Measurements from ENCODE around the gene IFIT3. TPM values are rescaled to one million over a fixed set of nuclear protein-coding genes. Genes with fewer than 3 reads are reported as not detected.
"Not testable (repeated sequence)": the region's sequence is repeated elsewhere in the genome, so short reads cannot be mapped to it uniquely, and the experiment has no call there.

The IFIT3 gene
- total and polyA plus RNA-seq, 4 donors = 4.9 to 26.1 (median 13.0) TPM

DNA sequence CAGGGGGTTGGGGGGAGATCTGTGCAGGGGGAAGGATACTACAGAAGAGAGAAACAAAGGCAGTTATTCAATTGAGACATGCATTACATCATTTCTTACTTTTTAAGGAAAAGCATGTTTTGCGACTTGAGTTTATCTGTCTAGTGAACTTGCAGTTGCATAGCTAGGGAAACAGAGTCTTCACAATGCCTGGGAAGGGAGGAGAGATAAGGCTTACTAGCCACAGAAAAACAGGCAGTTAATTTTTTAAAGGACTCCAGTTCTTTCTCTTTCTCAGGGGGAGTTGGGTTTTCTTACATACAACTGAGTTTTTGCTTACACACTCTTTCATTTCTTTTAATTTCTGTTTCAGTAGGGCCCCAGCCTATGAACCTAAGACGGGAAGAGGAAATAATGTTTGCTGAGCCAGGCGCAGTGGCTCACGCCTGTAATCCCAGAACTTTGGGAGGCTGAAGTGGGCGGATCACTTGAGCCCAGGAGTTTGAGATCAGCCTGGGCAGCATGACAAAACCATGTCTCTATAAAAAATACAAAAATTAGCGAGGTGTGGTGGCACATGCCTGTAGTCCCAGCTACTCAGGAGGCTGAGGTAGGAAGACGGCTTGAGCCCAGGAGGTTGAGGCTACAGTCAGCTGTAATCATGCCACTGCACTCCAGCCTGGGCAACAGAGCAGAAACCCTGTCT is 23.0 kb downstream of the IFIT3 start:
- not testable (repeated sequence) for H3K9me3 ChIP-seq (ENCODE audit: control insufficient read depth, insufficient read depth, low read length); DNase-seq (ENCODE audit: low read depth in 4 of 6, low spot score in 6 of 6); H3K4me3 ChIP-seq (ENCODE audit: low read depth, low read length); H3K27me3 ChIP-seq (ENCODE audit: control insufficient read depth, insufficient read depth, low read length); H3K36me3 ChIP-seq (ENCODE audit: control insufficient read depth, insufficient read depth, low read length)
- Histone ChIP-seq H3K27ac (ENCODE audit: low read depth, low read length) (peak overlapping the region; percentile 82), H3K4me1 (ENCODE audit: control insufficient read depth, insufficient read depth, low read length) (peaks cover 18% of the 10 kb centered on the region)
- 66% methylated on average over 5 of the region's 7 CpGs for WGBS (ENCODE audit: insufficient coverage)

DNA sequence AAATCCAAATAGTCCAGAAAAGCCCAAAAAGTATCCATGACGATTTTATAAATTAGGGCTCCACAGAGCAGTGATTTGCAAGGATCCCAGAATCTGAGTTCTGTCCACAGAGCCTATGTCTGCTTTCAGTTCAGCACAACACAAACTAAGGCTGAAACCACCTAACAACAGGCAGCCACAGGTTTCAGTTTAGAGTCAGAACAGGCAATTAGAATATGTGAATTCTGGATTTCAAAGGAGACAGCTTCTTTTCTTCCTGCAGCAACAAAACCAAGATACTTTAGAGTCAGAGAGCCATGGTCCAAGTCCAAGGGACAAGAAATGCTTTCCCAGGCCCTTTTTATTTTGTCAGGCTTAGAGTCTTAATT is 23.6 kb downstream of the IFIT3 start:
- no peak overlapping the region for H3K4me3 ChIP-seq (ENCODE audit: low read depth, low read length)
- DNase-seq (ENCODE audit: low read depth in 4 of 6, low spot score in 6 of 6) = peak in 1 of 6 donors; percentile 40
- peaks cover 18% of the 10 kb centered on the region for H3K4me1 ChIP-seq (ENCODE audit: control insufficient read depth, insufficient read depth, low read length)
- no peaks in the 10 kb centered on the region for H3K27me3 ChIP-seq (ENCODE audit: control insufficient read depth, insufficient read depth, low read length)
- 80% methylated on average over 1 of the region's 1 CpG for WGBS (ENCODE audit: insufficient coverage)
- H3K27ac ChIP-seq (ENCODE audit: low read depth, low read length) = peak overlapping the region; percentile 82
- no peaks in the 10 kb centered on the region for H3K36me3 ChIP-seq (ENCODE audit: control insufficient read depth, insufficient read depth, low read length)
- no peaks in the 10 kb centered on the region for H3K9me3 ChIP-seq (ENCODE audit: control insufficient read depth, insufficient read depth, low read length)

DNA sequence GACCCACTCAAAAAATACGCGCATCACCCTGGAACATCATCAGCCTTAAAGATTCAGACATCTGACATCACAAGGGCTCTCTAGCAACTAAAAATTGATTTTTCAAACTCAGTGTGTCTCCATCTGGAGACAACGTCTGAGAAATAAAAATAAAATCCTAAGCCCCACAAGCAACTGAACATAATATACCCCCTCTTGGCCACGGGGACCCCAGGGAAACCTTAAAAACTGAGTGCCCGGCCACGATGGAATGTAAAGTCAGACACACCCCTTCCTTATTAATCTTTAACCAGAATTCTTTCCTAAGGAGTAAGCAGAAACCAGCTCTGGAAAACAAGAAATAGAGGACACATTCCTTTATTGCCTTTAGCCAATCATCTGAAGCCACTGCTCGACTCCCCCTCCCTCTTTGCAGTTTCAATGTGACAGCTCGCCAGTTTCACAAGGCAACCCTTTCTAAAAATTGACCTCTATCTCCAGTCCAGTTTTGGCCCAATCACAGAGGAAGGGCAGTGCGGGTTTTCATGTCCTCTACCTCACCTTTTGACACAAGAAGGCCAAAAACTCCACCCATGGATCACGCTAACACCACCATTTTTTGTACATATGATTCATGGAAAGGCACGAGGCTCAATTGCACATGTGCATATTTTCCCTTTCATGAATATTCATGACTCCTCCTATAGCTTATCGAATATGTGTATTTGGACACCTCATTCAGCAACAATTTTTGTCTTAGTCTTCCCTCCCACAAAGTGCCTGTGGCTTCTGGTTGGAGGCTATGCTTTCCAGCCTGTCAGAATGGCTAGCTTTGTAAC is 24.2 kb downstream of the IFIT3 start:
- DNase-seq (ENCODE audit: low read depth in 4 of 6, low spot score in 6 of 6) = peak in 2 of 6 donors; percentile 51 to 59
- Histone ChIP-seq H3K4me1 (ENCODE audit: control insufficient read depth, insufficient read depth, low read length) (peaks cover 18% of the 10 kb centered on the region), H3K27ac (ENCODE audit: low read depth, low read length) (peak overlapping the region; percentile 82), H3K36me3 (ENCODE audit: control insufficient read depth, insufficient read depth, low read length) (no peaks in the 10 kb centered on the region), H3K9me3 (ENCODE audit: control insufficient read depth, insufficient read depth, low read length) (no peaks in the 10 kb centered on the region), H3K27me3 (ENCODE audit: control insufficient read depth, insufficient read depth, low read length) (no peaks in the 10 kb centered on the region), H3K4me3 (ENCODE audit: low read depth, low read length) (no peak overlapping the region)
- WGBS (ENCODE audit: insufficient coverage) = 47% methylated on average over 12 of the region's 12 CpGs

DNA sequence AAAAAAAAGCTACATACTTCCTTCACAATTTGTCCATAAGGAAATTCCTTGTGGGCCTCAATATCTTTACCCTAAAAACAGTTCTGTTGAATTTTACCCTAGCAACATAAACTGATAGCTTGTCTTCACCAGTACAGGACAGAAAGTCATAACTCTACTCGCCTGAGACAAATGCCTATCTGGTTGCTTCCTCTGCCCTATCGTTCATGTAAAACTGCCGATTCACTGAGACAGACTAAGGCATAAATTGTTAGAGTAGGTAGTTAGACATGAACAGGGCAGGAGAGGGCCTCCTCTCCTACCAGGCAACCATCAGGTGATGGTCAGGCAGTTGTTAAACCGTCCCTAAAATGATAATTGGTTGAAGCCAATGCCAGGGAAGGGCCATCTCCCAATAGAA is 25.0 kb downstream of the IFIT3 start:
- Histone ChIP-seq H3K4me3 (ENCODE audit: low read depth, low read length) (no peak overlapping the region), H3K36me3 (ENCODE audit: control insufficient read depth, insufficient read depth, low read length) (no peaks in the 10 kb centered on the region), H3K4me1 (ENCODE audit: control insufficient read depth, insufficient read depth, low read length) (peaks cover 16% of the 10 kb centered on the region), H3K27ac (ENCODE audit: low read depth, low read length) (peak overlapping the region; percentile 82), H3K27me3 (ENCODE audit: control insufficient read depth, insufficient read depth, low read length) (no peaks in the 10 kb centered on the region), H3K9me3 (ENCODE audit: control insufficient read depth, insufficient read depth, low read length) (no peaks in the 10 kb centered on the region)
- no peak for DNase-seq (ENCODE audit: low read depth in 4 of 6, low spot score in 6 of 6)
- no CpG with 5 or more reads among the region's 4 CpGs for WGBS (ENCODE audit: insufficient coverage)

DNA sequence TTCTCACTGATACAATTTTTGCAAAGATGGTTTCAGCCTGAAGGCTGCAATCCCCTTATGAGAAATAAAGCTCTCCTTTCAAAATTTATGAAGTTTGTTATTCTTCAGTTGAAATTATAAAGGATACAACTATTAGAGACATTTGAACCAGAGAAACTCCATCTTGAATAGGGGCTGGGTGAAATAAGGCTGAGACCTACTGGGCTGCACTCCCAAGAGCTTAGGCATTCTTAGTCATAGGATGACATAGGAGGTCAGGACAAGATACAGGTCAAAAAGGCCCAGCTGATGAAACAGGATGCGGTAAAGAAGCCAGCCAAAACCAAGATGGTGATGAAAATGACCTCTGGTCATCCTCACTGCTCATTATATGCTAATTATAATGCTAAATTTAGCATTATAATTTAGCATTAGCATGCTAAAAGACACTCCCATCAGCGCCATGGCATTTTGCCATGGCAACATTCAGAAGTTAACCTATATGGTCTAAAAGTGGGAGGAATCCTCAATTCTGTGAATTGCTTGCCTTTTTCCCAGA is 27.7 kb downstream of the IFIT3 start:
- Histone ChIP-seq H3K4me1 (ENCODE audit: control insufficient read depth, insufficient read depth, low read length) (peaks cover 7% of the 10 kb centered on the region), H3K4me3 (ENCODE audit: low read depth, low read length) (no peak overlapping the region), H3K9me3 (ENCODE audit: control insufficient read depth, insufficient read depth, low read length) (no peaks in the 10 kb centered on the region), H3K27me3 (ENCODE audit: control insufficient read depth, insufficient read depth, low read length) (no peaks in the 10 kb centered on the region), H3K27ac (ENCODE audit: low read depth, low read length) (no peak overlapping the region), H3K36me3 (ENCODE audit: control insufficient read depth, insufficient read depth, low read length) (no peaks in the 10 kb centered on the region)
- no CpG with 5 or more reads among the region's 2 CpGs for WGBS (ENCODE audit: insufficient coverage)
- DNase-seq (ENCODE audit: low read depth in 4 of 6, low spot score in 6 of 6) = no peak

DNA sequence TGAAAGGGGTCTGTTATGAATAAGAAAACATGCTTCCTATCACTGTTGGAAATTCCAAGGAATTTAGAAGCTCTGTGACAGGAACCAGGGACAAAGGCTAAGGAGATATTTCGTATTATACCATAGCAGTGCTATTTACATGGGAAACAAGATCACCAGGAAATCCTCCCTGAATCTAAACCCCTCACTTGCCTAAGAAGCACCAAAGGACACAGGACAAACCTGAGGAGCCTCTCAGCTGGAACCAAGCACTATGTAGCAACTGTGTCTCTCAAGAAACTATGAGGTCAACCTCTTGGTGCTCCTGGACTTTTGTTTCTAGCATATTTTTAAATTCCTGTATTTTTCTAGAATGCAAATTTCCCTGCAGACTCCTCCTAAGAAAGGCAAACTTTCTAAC is 29.3 kb downstream of the IFIT3 start:
- no peak for DNase-seq (ENCODE audit: low read depth in 4 of 6, low spot score in 6 of 6)
- H3K36me3 ChIP-seq (ENCODE audit: control insufficient read depth, insufficient read depth, low read length) = no peaks in the 10 kb centered on the region
- no peak overlapping the region for H3K27ac ChIP-seq (ENCODE audit: low read depth, low read length)
- no peak overlapping the region for H3K4me3 ChIP-seq (ENCODE audit: low read depth, low read length)
- H3K4me1 ChIP-seq (ENCODE audit: control insufficient read depth, insufficient read depth, low read length) = no peaks in the 10 kb centered on the region
- H3K27me3 ChIP-seq (ENCODE audit: control insufficient read depth, insufficient read depth, low read length) = no peaks in the 10 kb centered on the region
- no CpG with 5 or more reads among the region's 1 CpG for WGBS (ENCODE audit: insufficient coverage)
- no peaks in the 10 kb centered on the region for H3K9me3 ChIP-seq (ENCODE audit: control insufficient read depth, insufficient read depth, low read length)

DNA sequence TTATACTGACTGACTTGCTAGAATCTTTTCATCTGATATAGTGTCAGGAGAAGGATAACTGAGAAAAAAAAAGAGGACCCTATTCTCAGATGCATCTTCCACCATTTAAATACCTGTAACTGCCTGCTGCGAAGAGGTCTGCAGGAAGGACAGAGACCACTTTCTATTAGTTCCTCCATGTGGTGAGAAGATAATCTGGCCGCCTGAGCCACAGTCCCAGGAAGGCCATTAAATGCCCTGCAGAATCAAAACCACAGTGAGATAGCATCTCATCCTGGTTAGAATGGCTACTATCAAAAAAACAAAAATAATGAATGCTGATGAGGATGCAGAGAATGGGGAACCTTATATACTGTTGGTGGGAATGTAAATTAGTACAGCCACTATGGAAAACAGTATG is 30.2 kb downstream of the IFIT3 start:
- Histone ChIP-seq H3K27ac (ENCODE audit: low read depth, low read length) (no peak overlapping the region), H3K4me3 (ENCODE audit: low read depth, low read length) (no peak overlapping the region), H3K4me1 (ENCODE audit: control insufficient read depth, insufficient read depth, low read length) (no peaks in the 10 kb centered on the region), H3K9me3 (ENCODE audit: control insufficient read depth, insufficient read depth, low read length) (no peaks in the 10 kb centered on the region), H3K27me3 (ENCODE audit: control insufficient read depth, insufficient read depth, low read length) (no peaks in the 10 kb centered on the region), H3K36me3 (ENCODE audit: control insufficient read depth, insufficient read depth, low read length) (no peaks in the 10 kb centered on the region)
- WGBS (ENCODE audit: insufficient coverage) = no CpG with 5 or more reads among the region's 2 CpGs
- DNase-seq (ENCODE audit: low read depth in 4 of 6, low spot score in 6 of 6) = no peak

DNA sequence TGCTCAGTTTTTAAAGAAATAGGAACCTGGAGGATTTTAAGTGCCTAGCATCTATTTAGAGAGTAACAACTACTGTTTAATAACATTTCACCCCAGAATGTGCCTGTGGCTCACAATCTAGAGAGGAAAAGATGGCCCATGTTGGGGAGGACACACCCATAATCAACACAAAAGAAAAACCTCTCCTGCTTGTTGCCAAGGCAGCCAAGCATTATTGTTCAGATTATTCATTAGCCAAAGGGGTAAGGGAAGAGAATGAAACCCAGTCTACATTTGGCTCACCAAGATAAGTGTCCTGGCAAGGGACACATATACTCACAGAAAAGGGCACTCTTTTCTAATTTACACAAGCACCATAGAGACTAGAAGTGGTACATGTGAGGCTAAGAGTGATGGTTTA is 32.4 kb downstream of the IFIT3 start:
- Histone ChIP-seq H3K36me3 (ENCODE audit: control insufficient read depth, insufficient read depth, low read length) (no peaks in the 10 kb centered on the region), H3K4me1 (ENCODE audit: control insufficient read depth, insufficient read depth, low read length) (no peaks in the 10 kb centered on the region), H3K27ac (ENCODE audit: low read depth, low read length) (no peak overlapping the region), H3K4me3 (ENCODE audit: low read depth, low read length) (no peak overlapping the region), H3K27me3 (ENCODE audit: control insufficient read depth, insufficient read depth, low read length) (no peaks in the 10 kb centered on the region), H3K9me3 (ENCODE audit: control insufficient read depth, insufficient read depth, low read length) (no peaks in the 10 kb centered on the region)
- no peak for DNase-seq (ENCODE audit: low read depth in 4 of 6, low spot score in 6 of 6)

DNA sequence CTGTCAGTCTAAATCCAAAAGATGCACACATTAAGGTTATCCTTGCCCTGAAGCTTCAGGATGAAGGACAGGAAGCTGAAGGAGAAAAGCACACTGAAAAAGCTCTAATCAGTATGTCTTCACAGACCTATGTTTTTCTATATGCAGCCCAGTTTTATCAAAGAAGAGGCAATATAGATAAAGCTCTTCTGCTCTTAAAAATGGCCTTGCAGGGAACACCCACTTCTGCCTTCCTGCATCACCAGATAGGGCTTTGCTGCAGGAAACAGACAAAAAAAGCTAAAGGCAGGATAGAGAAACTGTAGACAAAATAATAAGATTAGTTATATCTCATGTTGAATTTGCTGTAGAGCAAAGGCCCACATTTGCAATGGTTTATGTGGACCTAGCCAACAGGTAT is 35.1 kb downstream of the IFIT3 start:
- Histone ChIP-seq H3K4me1 (ENCODE audit: control insufficient read depth, insufficient read depth, low read length) (peaks cover 5% of the 10 kb centered on the region), H3K9me3 (ENCODE audit: control insufficient read depth, insufficient read depth, low read length) (no peaks in the 10 kb centered on the region), H3K27me3 (ENCODE audit: control insufficient read depth, insufficient read depth, low read length) (no peaks in the 10 kb centered on the region)

More for the DNA sequence above, 35.1 kb downstream of the IFIT3 start:
- no peak overlapping the region for H3K27ac ChIP-seq (ENCODE audit: low read depth, low read length)
- no peaks in the 10 kb centered on the region for H3K36me3 ChIP-seq (ENCODE audit: control insufficient read depth, insufficient read depth, low read length)
- DNase-seq (ENCODE audit: low read depth in 4 of 6, low spot score in 6 of 6) = no peak
- H3K4me3 ChIP-seq (ENCODE audit: low read depth, low read length) = no peak overlapping the region

Data from spinal cord (tissue), 10 donors.